Measurements from ENCODE around the gene SLC41A2. TPM values are rescaled to one million over a fixed set of nuclear protein-coding genes. Genes with fewer than 3 reads are reported as not detected.

SLC41A2 gene
- total RNA-seq, 1 donor from 2014 or later = 11.9 TPM

- no peaks in the 10 kb centered on the region for H3F3A ChIP-seq (ENCODE audit: low read depth)
- H2AFZ ChIP-seq (replicated peaks) = no peak overlapping the region
- H3K27ac Mint-ChIP-seq = no peak overlapping the region
- H3K79me2 ChIP-seq (ENCODE audit: low read depth) = no peaks in the 10 kb centered on the region
- no peak overlapping the region for H3K9ac ChIP-seq
- no peaks in the 10 kb centered on the region for H4K20me1 ChIP-seq (ENCODE audit: low read depth)
- H3K4me3 Mint-ChIP-seq = no peak overlapping the region
- no peaks in the 10 kb centered on the region for H3K4me1 Mint-ChIP-seq
- peaks cover 3% of the 10 kb centered on the region for H3K27me3 Mint-ChIP-seq (ENCODE audit: insufficient read depth, low read depth)
- TF ChIP-seq, protein P1, sequence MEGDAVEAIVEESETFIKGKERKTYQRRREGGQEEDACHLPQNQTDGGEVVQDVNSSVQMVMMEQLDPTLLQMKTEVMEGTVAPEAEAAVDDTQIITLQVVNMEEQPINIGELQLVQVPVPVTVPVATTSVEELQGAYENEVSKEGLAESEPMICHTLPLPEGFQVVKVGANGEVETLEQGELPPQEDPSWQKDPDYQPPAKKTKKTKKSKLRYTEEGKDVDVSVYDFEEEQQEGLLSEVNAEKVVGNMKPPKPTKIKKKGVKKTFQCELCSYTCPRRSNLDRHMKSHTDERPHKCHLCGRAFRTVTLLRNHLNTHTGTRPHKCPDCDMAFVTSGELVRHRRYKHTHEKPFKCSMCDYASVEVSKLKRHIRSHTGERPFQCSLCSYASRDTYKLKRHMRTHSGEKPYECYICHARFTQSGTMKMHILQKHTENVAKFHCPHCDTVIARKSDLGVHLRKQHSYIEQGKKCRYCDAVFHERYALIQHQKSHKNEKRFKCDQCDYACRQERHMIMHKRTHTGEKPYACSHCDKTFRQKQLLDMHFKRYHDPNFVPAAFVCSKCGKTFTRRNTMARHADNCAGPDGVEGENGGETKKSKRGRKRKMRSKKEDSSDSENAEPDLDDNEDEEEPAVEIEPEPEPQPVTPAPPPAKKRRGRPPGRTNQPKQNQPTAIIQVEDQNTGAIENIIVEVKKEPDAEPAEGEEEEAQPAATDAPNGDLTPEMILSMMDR (IDR thresholded peaks at IDR 0.05) = no peak
- TF ChIP-seq EZH2 (IDR thresholded peaks at IDR 0.05) (no peak), EZH2phosphoT487 (IDR thresholded peaks at IDR 0.05) (no peak)
- no peak for DNase-seq (ENCODE audit: low spot score)
- peaks cover 3% of the 10 kb centered on the region for H3K9me3 Mint-ChIP-seq
- no peak overlapping the region for H3K27ac ChIP-seq
- H3K4me2 ChIP-seq = no peak overlapping the region
- no peak overlapping the region for H3K4me3 ChIP-seq
- H3K4me1 ChIP-seq = no peaks in the 10 kb centered on the region
- no peaks in the 10 kb centered on the region for H3K36me3 ChIP-seq
- H3K9me3 ChIP-seq (ENCODE audit: low read depth) = no peaks in the 10 kb centered on the region
- no peaks in the 10 kb centered on the region for H3K27me3 ChIP-seq
- no peaks in the 10 kb centered on the region for H3K36me3 Mint-ChIP-seq
Measured at GRCh38 chr12:104974626-104975290, 16.7 kb upstream of the SLC41A2 start.

DNA sequence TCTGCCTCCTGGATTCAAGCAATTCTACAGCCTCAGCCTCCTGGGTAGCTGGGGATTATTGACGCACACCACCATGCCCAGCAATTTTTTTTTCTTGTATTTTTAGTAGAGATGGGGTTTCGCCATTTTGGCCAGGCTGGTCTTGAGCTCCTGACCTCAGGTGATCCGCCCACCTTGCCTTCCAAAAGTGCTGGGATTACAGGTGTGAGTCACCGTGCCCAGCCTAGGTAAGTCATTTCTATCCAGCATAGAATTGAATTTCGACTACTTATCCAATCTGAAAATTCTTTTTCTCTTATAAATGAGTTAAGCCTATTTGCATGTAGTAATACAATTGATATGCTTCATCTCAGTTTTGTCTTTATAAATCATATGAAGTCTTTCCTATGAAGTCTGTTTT lies 15.2 kb upstream of the SLC41A2 start:
- no peak overlapping the region for H2AFZ ChIP-seq (replicated peaks)
- H3K4me2 ChIP-seq = no peak overlapping the region
- Mint-ChIP-seq H3K27me3 (ENCODE audit: insufficient read depth, low read depth) (peaks cover 3% of the 10 kb centered on the region), H3K36me3 (no peaks in the 10 kb centered on the region), H3K4me3 (no peak overlapping the region), H3K9me3 (peaks cover 3% of the 10 kb centered on the region), H3K27ac (no peak overlapping the region), H3K4me1 (no peaks in the 10 kb centered on the region)
- H3K27me3 ChIP-seq = no peaks in the 10 kb centered on the region
- no peaks in the 10 kb centered on the region for H4K20me1 ChIP-seq (ENCODE audit: low read depth)
- TF ChIP-seq, protein P1 (IDR thresholded peaks at IDR 0.05) = no peak
- TF ChIP-seq EZH2 (IDR thresholded peaks at IDR 0.05) (no peak), EZH2phosphoT487 (IDR thresholded peaks at IDR 0.05) (no peak)
- no peaks in the 10 kb centered on the region for H3K79me2 ChIP-seq (ENCODE audit: low read depth)
- H3K4me1 ChIP-seq = no peaks in the 10 kb centered on the region
- no peaks in the 10 kb centered on the region for H3K36me3 ChIP-seq
- H3K9ac ChIP-seq = no peak overlapping the region
- H3K4me3 ChIP-seq = no peak overlapping the region
- no peak overlapping the region for H3K27ac ChIP-seq
- no peaks in the 10 kb centered on the region for H3F3A ChIP-seq (ENCODE audit: low read depth)
- no peaks in the 10 kb centered on the region for H3K9me3 ChIP-seq (ENCODE audit: low read depth)
- no peak for DNase-seq (ENCODE audit: low spot score)

DNA sequence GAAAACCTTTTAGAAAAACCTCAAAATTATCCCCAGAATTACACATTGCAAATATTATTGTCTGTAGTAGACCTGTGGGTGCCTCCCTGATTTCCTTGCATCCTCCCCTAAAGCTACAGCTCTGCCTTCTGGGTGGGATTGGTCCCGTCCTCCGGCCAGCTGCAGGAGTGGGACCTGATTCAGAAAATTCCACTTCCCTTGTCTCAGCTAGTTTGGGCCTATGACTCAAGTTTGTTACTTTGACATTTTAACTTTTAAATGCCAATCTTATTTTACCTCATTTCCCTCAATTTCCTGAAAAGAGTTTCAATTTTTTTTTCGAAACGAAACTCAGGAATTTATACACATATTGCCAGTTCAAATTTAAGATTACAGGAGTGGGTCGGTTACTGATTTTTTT lies 13.2 kb upstream of the SLC41A2 start:
- Mint-ChIP-seq H3K9me3 (peaks cover 2% of the 10 kb centered on the region), H3K27me3 (ENCODE audit: insufficient read depth, low read depth) (peaks cover under 1% of the 10 kb centered on the region), H3K27ac (no peak overlapping the region), H3K4me1 (no peaks in the 10 kb centered on the region), H3K36me3 (no peaks in the 10 kb centered on the region), H3K4me3 (no peak overlapping the region)
- no peak for DNase-seq (ENCODE audit: low spot score)
- no peaks in the 10 kb centered on the region for H3F3A ChIP-seq (ENCODE audit: low read depth)
- H4K20me1 ChIP-seq (ENCODE audit: low read depth) = no peaks in the 10 kb centered on the region
- H3K27me3 ChIP-seq = no peaks in the 10 kb centered on the region
- no peaks in the 10 kb centered on the region for H3K36me3 ChIP-seq
- H3K9ac ChIP-seq = no peak overlapping the region
- H3K4me2 ChIP-seq = no peak overlapping the region
- H2AFZ ChIP-seq (replicated peaks) = no peak overlapping the region
- no peaks in the 10 kb centered on the region for H3K4me1 ChIP-seq
- no peaks in the 10 kb centered on the region for H3K79me2 ChIP-seq (ENCODE audit: low read depth)
- no peak overlapping the region for H3K4me3 ChIP-seq
- no peaks in the 10 kb centered on the region for H3K9me3 ChIP-seq (ENCODE audit: low read depth)
- no peak overlapping the region for H3K27ac ChIP-seq
- TF ChIP-seq, protein P1 (IDR thresholded peaks at IDR 0.05) = no peak
- no peak for TF ChIP-seq EZH2 (IDR thresholded peaks at IDR 0.05)
- no peak for TF ChIP-seq EZH2phosphoT487 (IDR thresholded peaks at IDR 0.05)

Measured in neural progenitor cell (in vitro differentiated cells).